Osteoblast (primary cell): ENCODE results near the gene FAM222B. TPM values are rescaled to one million over a fixed set of nuclear protein-coding genes. Genes with fewer than 3 reads are reported as not detected.
A peak's percentile ranks its signal among the peaks of the same experiment; 100 is the strongest.

Experiments
- DNase-seq: peaks from one replicate; pipeline ENCODE4 v3.0.0; 2011; ENCODE audit warnings: low spot score, mixed read lengths; ENCODE audit not compliant: insufficient read length; ENCODE audit errors: missing footprints
- H2AFZ ChIP-seq: 2 replicates; pipeline ENCODE4 v1.6.0; 2011; ENCODE audit warnings: mild to moderate bottlenecking, low read length
- H3K27ac ChIP-seq: 2 replicates; pipeline ENCODE4 v1.5.1; 2011; ENCODE audit warnings: mild to moderate bottlenecking, low read depth, low read length, moderate library complexity
- H3K27me3 ChIP-seq: 2 replicates; pipeline ENCODE4 v1.6.0; 2012; ENCODE audit warnings: mild to moderate bottlenecking, control low read depth, inconsistent platforms, low read length, moderate library complexity; ENCODE audit not compliant: insufficient read depth
- H3K36me3 ChIP-seq: 2 replicates; pipeline ENCODE4 v1.5.1; 2011; ENCODE audit warnings: mild to moderate bottlenecking, low read length, control low read depth, moderate library complexity; ENCODE audit not compliant: insufficient read depth
- H3K4me1 ChIP-seq: 2 replicates; pipeline ENCODE4 v1.5.1; 2011; ENCODE audit warnings: mild to moderate bottlenecking, low read length, control low read depth, moderate library complexity; ENCODE audit not compliant: insufficient read depth
- H3K4me2 ChIP-seq: 2 replicates; pipeline ENCODE4 v1.6.0; 2011; ENCODE audit warnings: mild to moderate bottlenecking, low read length; ENCODE audit not compliant: insufficient read depth
- H3K4me3 ChIP-seq: fragments of 200-600 bp; sonication (generic); 3 replicates; pipeline ENCODE4 v1.5.1; 2012; ENCODE audit warnings: mild to moderate bottlenecking, low read length, inconsistent platforms; ENCODE audit not compliant: insufficient read depth
- H3K79me2 ChIP-seq: 2 replicates; pipeline ENCODE4 v1.6.0; 2012; ENCODE audit warnings: mild to moderate bottlenecking, low read length, control low read depth, inconsistent platforms; ENCODE audit not compliant: insufficient read depth
- H3K9me3 ChIP-seq: 2 replicates; pipeline ENCODE4 v1.5.1; 2011; ENCODE audit warnings: low read depth, low read length, control low read depth
- H4K20me1 ChIP-seq: 2 replicates; pipeline ENCODE4 v1.6.0; 2012; ENCODE audit warnings: mild to moderate bottlenecking, low read length, control low read depth; ENCODE audit not compliant: insufficient read depth
- CTCF ChIP-seq: IDR thresholded peaks from 2 replicates; pipeline ENCODE4 v1.5.1; 2011; ENCODE audit warnings: mild to moderate bottlenecking, low read depth, low read length, moderate library complexity; ENCODE audit errors: extremely low read depth
- total RNA-seq: library from RNA; depleted of rRNA; stranded (reverse); fragments of >200 nt; gene quantifications from 2 replicates; pipeline ENCODE4 v1.2.3, GENCODE V29; 2012

FAM222B gene
- total RNA-seq, 1 donor = 5.1 TPM

- H4K20me1 ChIP-seq = peaks cover 24% of the 10 kb centered on the region
- H3K36me3 ChIP-seq = no peaks in the 10 kb centered on the region
- H3K79me2 ChIP-seq = peaks cover 65% of the 10 kb centered on the region
- DNase-seq = no peak
- no peak for TF ChIP-seq CTCF
- no peak overlapping the region for H2AFZ ChIP-seq
- no peaks in the 10 kb centered on the region for H3K27me3 ChIP-seq
- no peak overlapping the region for H3K4me2 ChIP-seq
- H3K4me3 ChIP-seq = no peak overlapping the region
- H3K9me3 ChIP-seq = no peaks in the 10 kb centered on the region
- H3K27ac ChIP-seq = peak overlapping the region; percentile 17
- H3K4me1 ChIP-seq = peaks cover 5% of the 10 kb centered on the region
Measured at GRCh38 chr17:28818819-28819221, 23.8 kb downstream of the FAM222B start.

- no peak overlapping the region for H3K4me2 ChIP-seq
- H3K36me3 ChIP-seq = no peaks in the 10 kb centered on the region
- H3K27me3 ChIP-seq = no peaks in the 10 kb centered on the region
- no peaks in the 10 kb centered on the region for H3K9me3 ChIP-seq
- no peak overlapping the region for H3K4me3 ChIP-seq
- no peak for DNase-seq
- H2AFZ ChIP-seq = no peak overlapping the region
- peaks cover 11% of the 10 kb centered on the region for H3K4me1 ChIP-seq
- TF ChIP-seq CTCF = no peak
- peaks cover 72% of the 10 kb centered on the region for H3K79me2 ChIP-seq
- peaks cover 19% of the 10 kb centered on the region for H4K20me1 ChIP-seq
- H3K27ac ChIP-seq = no peak overlapping the region
Measured at GRCh38 chr17:28816540-28816939, 26.1 kb downstream of the FAM222B start.

- H3K4me3 ChIP-seq = peak overlapping the region; percentile 97
- peak overlapping the region; percentile 90 for H2AFZ ChIP-seq
- DNase-seq = peak; percentile 79
- no peaks in the 10 kb centered on the region for H3K36me3 ChIP-seq
- peak overlapping the region; percentile 98 for H3K27ac ChIP-seq
- TF ChIP-seq CTCF = no peak
- H3K4me2 ChIP-seq = peak overlapping the region; percentile 93
- H4K20me1 ChIP-seq = peaks cover 10% of the 10 kb centered on the region
- peaks cover 70% of the 10 kb centered on the region for H3K79me2 ChIP-seq
- H3K9me3 ChIP-seq = no peaks in the 10 kb centered on the region
- H3K27me3 ChIP-seq = no peaks in the 10 kb centered on the region
- H3K4me1 ChIP-seq = peaks cover 27% of the 10 kb centered on the region
Measured at GRCh38 chr17:28812748-28813377, 29.7 kb downstream of the FAM222B start.

- H3K4me3 ChIP-seq = peak overlapping the region; percentile 97
- no peak for TF ChIP-seq CTCF
- H3K36me3 ChIP-seq = no peaks in the 10 kb centered on the region
- H3K79me2 ChIP-seq = peaks cover 64% of the 10 kb centered on the region
- H3K4me1 ChIP-seq = peaks cover 34% of the 10 kb centered on the region
- peaks cover 14% of the 10 kb centered on the region for H4K20me1 ChIP-seq
- DNase-seq = peak; percentile 100
- H2AFZ ChIP-seq = peak overlapping the region; percentile 90
- no peaks in the 10 kb centered on the region for H3K9me3 ChIP-seq
- peak overlapping the region; percentile 98 for H3K27ac ChIP-seq
- H3K27me3 ChIP-seq = no peaks in the 10 kb centered on the region
- peak overlapping the region; percentile 93 for H3K4me2 ChIP-seq
Measured at GRCh38 chr17:28812091-28812747, 30.4 kb downstream of the FAM222B start.
